ENCODE data around the gene MORN1. TPM values are rescaled to one million over a fixed set of nuclear protein-coding genes. Genes with fewer than 3 reads are reported as not detected.
A peak's percentile ranks its signal among the peaks of the same experiment; 100 is the strongest.
"Not testable (repeated sequence)": the region's sequence is repeated elsewhere in the genome, so short reads cannot be mapped to it uniquely, and the experiment has no call there.

Gene MORN1
- total RNA-seq, 2 experiments from 2014 or later: 6.2 to 7.9 TPM

DNA sequence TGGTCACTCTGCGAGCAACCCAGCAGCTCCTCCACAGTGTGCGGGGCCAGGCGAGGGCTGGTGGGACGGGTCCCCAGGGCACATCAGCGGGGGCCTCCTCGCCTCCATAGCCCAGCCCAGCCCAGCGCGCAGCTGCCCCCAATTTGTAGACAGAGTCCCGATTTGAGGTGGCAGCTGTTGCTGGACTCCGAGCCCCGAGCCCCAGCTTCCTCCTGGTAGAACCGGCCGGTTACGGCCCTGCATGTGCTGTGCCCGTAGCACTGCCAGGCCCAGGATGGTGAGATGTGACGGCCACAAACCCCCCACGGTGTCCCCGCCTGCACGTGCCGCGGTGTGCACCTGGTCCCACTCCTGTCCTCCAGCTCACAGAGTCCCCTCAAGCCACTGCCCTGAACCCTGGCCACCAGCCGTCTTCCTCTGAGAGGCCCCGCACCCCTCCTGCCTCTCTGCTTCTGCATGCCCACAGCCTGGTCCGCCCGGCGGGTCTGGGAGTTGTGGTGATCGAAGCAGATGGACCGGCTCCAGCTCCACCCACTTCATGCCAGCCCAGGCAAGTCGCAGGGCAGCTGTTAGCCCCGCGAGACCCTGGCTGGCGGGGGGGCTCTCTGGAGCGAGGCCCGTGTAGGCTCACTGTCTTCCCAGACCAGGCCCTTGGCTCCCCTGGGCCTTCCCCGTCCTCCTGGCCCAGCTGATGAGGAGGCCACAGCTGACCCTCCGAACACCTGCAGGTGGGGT lies 55.5 kb downstream of the MORN1 start:
- H3K36me3 Mint-ChIP-seq (ENCODE audit: low read depth): no peaks in the 10 kb centered on the region
- DNase-seq (no peak), ATAC-seq (no peak)
- no peaks in the 10 kb centered on the region for H3K9me3 Mint-ChIP-seq (ENCODE audit: insufficient read depth)
- no peak overlapping the region for H3K4me3 Mint-ChIP-seq
- no peaks in the 10 kb centered on the region for H3K27me3 Mint-ChIP-seq (ENCODE audit: low read depth)
- POLR2A ChIA-PET: no interaction called here
- no peaks in the 10 kb centered on the region for H3K4me1 Mint-ChIP-seq (ENCODE audit: low read depth)
- CTCF ChIA-PET: no interaction called here
- H3K27ac Mint-ChIP-seq: no peak overlapping the region

GRCh38 chr1:2334883-2335534 lies 56.3 kb downstream of the MORN1 start:
- H3K27ac Mint-ChIP-seq: no peak overlapping the region
- no peak overlapping the region for H3K4me3 Mint-ChIP-seq
- ChIA-PET CTCF (no interaction called here), POLR2A (no interaction called here)
- DNase-seq (no peak), ATAC-seq (no peak)
- no peaks in the 10 kb centered on the region for H3K4me1 Mint-ChIP-seq (ENCODE audit: low read depth)
- no peaks in the 10 kb centered on the region for H3K36me3 Mint-ChIP-seq (ENCODE audit: low read depth)
- H3K27me3 Mint-ChIP-seq (ENCODE audit: low read depth): no peaks in the 10 kb centered on the region
- H3K9me3 Mint-ChIP-seq (ENCODE audit: insufficient read depth): no peaks in the 10 kb centered on the region

DNA sequence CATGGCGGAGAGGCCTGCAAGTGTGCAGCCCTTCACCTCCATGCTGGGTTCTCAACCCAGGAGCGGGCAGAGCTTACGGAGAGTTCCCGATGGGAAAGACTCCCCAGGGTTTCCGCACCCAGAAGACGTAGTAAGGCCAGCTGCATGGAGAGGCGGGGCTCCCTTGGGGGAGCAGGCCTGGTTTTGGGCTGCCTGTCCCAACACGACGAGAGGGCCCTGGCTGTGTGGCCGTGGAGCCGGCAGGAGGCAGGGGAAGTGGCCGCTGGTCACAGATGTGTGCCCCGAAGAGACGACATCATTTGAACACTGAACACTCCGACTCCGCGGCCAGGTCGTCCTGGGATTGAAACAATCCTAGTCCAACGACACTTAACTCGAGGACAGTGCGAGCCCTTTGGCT lies 57.0 kb downstream of the MORN1 start:
- no peak overlapping the region for H3K27ac Mint-ChIP-seq
- H3K4me1 Mint-ChIP-seq (ENCODE audit: low read depth): no peaks in the 10 kb centered on the region
- no peaks in the 10 kb centered on the region for H3K36me3 Mint-ChIP-seq (ENCODE audit: low read depth)
- ChIA-PET CTCF (no interaction called here), POLR2A (no interaction called here)
- H3K27me3 Mint-ChIP-seq (ENCODE audit: low read depth): no peaks in the 10 kb centered on the region
- H3K4me3 Mint-ChIP-seq: no peak overlapping the region
- DNase-seq (no peak), ATAC-seq (no peak)
- no peaks in the 10 kb centered on the region for H3K9me3 Mint-ChIP-seq (ENCODE audit: insufficient read depth)

DNA sequence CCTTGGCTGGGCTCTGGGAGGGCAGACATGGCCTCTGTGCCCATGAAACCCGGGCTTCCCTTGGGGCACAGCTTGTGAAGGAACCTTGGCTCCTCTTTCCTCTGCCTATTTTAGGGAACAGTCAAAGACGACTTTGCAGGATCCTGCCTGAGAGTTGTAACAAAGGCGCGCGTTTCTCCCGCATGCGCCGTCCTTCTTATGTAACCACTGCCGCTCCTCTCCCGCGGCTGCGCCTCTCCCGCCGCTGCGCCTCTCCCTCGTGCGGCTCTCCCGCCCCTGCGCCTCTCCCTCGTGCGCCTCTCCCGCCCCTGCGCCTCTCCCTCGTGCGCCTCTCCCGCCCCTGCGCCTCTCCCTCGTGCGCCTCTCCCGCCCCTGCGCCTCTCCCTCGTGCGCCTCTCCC lies 59.8 kb downstream of the MORN1 start:
- H3K4me1 Mint-ChIP-seq (ENCODE audit: low read depth); DNase-seq; H3K27ac Mint-ChIP-seq; H3K9me3 Mint-ChIP-seq (ENCODE audit: insufficient read depth); ATAC-seq; H3K4me3 Mint-ChIP-seq; H3K27me3 Mint-ChIP-seq (ENCODE audit: low read depth); CTCF ChIA-PET; H3K36me3 Mint-ChIP-seq (ENCODE audit: low read depth): not testable (repeated sequence)
- POLR2A ChIA-PET: interaction anchor here (0.8 kb wide), 1 partner anchor 10 kb away, joined by 4 read pairs; no protein-coding TSS in a partner anchor

GRCh38 chr1:2331200-2331544 lies 60.2 kb downstream of the MORN1 start:
- ChIA-PET POLR2A (interaction anchor here (0.8 kb wide), 1 partner anchor 11 kb away, joined by 4 read pairs; no protein-coding TSS in a partner anchor), CTCF (no interaction called here)
- Mint-ChIP-seq H3K9me3 (ENCODE audit: insufficient read depth) (no peaks in the 10 kb centered on the region), H3K36me3 (ENCODE audit: low read depth) (no peaks in the 10 kb centered on the region), H3K27me3 (ENCODE audit: low read depth) (no peaks in the 10 kb centered on the region), H3K27ac (no peak overlapping the region), H3K4me3 (no peak overlapping the region), H3K4me1 (ENCODE audit: low read depth) (no peaks in the 10 kb centered on the region)
- DNase-seq (no peak), ATAC-seq (no peak)

- ChIA-PET POLR2A (interaction anchor here (0.8 kb wide), 1 partner anchor 11 kb away, joined by 4 read pairs; no protein-coding TSS in a partner anchor), CTCF (no interaction called here)
Observed at GRCh38 chr1:2330519-2331199, 60.7 kb downstream of the MORN1 start.

DNA sequence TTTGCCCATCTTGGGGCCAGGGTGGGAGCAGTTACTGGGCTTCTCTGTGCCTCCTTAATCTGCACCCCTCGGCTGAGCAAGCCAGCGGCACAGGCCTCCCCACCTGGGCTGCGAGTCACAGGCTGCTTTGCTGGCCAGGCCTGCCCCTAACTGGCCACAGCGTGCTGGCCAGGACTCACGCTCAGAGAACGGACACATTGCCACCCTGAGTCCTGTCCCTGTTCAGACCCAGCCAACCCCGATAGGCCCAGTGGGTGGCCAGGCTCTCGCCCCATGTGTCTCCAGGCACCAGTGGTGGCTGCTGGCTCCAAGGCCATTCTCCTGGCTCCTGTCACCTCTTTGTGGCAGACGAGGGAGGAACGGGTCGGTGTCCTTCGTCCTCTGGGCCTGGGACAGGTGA lies 61.3 kb downstream of the MORN1 start:
- Mint-ChIP-seq H3K9me3 (ENCODE audit: insufficient read depth) (no peaks in the 10 kb centered on the region), H3K36me3 (ENCODE audit: low read depth) (no peaks in the 10 kb centered on the region), H3K4me3 (no peak overlapping the region), H3K27me3 (ENCODE audit: low read depth) (no peaks in the 10 kb centered on the region), H3K27ac (no peak overlapping the region), H3K4me1 (ENCODE audit: low read depth) (no peaks in the 10 kb centered on the region)
- POLR2A ChIA-PET: no interaction called here
- ATAC-seq (no peak), DNase-seq (no peak)
- CTCF ChIA-PET: no interaction called here

More at GRCh38 chr1:2330519-2331199, 60.7 kb downstream of the MORN1 start:
- ATAC-seq (no peak), DNase-seq (no peak)
- H3K27ac Mint-ChIP-seq: no peak overlapping the region
- no peaks in the 10 kb centered on the region for H3K4me1 Mint-ChIP-seq (ENCODE audit: low read depth)
- H3K36me3 Mint-ChIP-seq (ENCODE audit: low read depth): no peaks in the 10 kb centered on the region
- H3K27me3 Mint-ChIP-seq (ENCODE audit: low read depth): no peaks in the 10 kb centered on the region
- H3K9me3 Mint-ChIP-seq (ENCODE audit: insufficient read depth): no peaks in the 10 kb centered on the region
- H3K4me3 Mint-ChIP-seq: no peak overlapping the region

GRCh38 chr1:2328676-2329455 lies 62.5 kb downstream of the MORN1 start:
- POLR2A ChIA-PET: no interaction called here
- ATAC-seq: no peak
- Mint-ChIP-seq H3K9me3 (ENCODE audit: insufficient read depth) (no peaks in the 10 kb centered on the region), H3K27me3 (ENCODE audit: low read depth) (no peaks in the 10 kb centered on the region), H3K27ac (no peak overlapping the region), H3K4me1 (ENCODE audit: low read depth) (no peaks in the 10 kb centered on the region), H3K36me3 (ENCODE audit: low read depth) (no peaks in the 10 kb centered on the region), H3K4me3 (no peak overlapping the region)
- DNase-seq: no peak
- CTCF ChIA-PET: no interaction called here

DNA sequence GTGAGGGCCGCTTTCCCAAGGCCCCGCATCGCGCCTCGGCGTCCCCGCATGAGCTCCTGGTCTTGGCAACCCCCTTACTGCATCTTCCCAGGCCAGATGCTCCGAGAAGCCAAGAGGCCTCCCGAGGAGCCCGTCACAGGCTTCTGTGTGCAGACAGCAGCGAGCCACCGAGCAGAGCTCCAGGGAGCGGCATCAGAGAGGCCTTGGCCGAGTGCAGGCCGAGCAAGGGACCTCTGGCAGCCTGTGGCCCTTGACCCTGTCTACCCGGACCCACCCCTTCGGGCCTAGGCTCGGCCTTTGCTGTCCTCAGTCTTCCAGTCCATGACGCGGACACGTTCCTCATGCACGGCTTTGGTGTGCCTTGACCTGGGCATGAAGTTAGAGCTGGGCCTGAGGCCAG lies 63.5 kb downstream of the MORN1 start:
- H3K27ac Mint-ChIP-seq: no peak overlapping the region
- no peak for DNase-seq
- ATAC-seq: no peak
- no peaks in the 10 kb centered on the region for H3K36me3 Mint-ChIP-seq (ENCODE audit: low read depth)
- H3K27me3 Mint-ChIP-seq (ENCODE audit: low read depth): no peaks in the 10 kb centered on the region
- ChIA-PET CTCF (no interaction called here), POLR2A (no interaction called here)
- H3K4me1 Mint-ChIP-seq (ENCODE audit: low read depth): no peaks in the 10 kb centered on the region
- no peaks in the 10 kb centered on the region for H3K9me3 Mint-ChIP-seq (ENCODE audit: insufficient read depth)
- no peak overlapping the region for H3K4me3 Mint-ChIP-seq

DNA sequence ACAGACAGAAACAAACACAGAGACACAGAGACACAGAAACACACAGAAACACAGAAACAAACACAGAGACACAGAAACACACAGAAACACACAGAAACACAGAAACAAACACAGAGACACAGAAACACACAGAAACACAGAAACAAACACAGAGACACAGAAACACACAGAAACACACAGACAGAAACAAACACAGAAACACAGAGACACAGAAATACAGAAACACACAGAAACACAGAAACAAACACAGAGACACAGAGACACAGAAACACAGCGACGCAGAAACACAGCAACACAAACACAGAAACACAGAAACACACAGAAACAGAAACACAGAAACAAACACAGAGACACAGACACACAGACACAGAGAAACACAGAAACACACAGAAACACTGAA lies 64.2 kb downstream of the MORN1 start:
- ATAC-seq; H3K4me3 Mint-ChIP-seq; H3K36me3 Mint-ChIP-seq (ENCODE audit: low read depth); CTCF ChIA-PET; POLR2A ChIA-PET; DNase-seq; H3K4me1 Mint-ChIP-seq (ENCODE audit: low read depth); H3K9me3 Mint-ChIP-seq (ENCODE audit: insufficient read depth); H3K27me3 Mint-ChIP-seq (ENCODE audit: low read depth): not testable (repeated sequence)
- H3K27ac Mint-ChIP-seq: peak overlapping the region; percentile 15

DNA sequence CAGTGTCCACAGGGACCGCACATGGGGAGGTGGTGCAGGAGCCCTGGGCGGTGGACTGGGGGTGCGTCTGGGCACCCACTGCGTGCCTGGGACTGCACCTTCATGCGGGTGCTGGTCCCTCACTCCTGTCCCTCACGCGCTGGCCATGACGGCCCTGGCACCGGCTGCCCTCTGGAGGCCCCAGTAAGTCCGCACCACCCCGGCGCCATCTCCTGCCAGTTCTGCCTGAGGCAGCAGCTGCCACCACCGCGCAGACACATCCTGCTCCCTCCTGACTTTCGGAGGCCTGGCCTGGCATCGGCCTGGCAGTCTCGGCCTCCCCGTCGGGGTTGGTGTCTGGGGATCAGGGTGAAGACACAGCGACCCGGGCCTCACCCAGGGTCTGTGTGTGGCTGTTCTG lies 64.8 kb downstream of the MORN1 start:
- H3K27ac Mint-ChIP-seq: no peak overlapping the region
- no peaks in the 10 kb centered on the region for H3K4me1 Mint-ChIP-seq (ENCODE audit: low read depth)
- H3K4me3 Mint-ChIP-seq: no peak overlapping the region
- ChIA-PET POLR2A (no interaction called here), CTCF (no interaction called here)
- DNase-seq (no peak), ATAC-seq (no peak)
- H3K9me3 Mint-ChIP-seq (ENCODE audit: insufficient read depth): no peaks in the 10 kb centered on the region
- H3K36me3 Mint-ChIP-seq (ENCODE audit: low read depth): no peaks in the 10 kb centered on the region
- H3K27me3 Mint-ChIP-seq (ENCODE audit: low read depth): no peaks in the 10 kb centered on the region
